Measurements from ENCODE around the gene SNRPA.
A peak's percentile ranks its signal among the peaks of the same experiment; 100 is the strongest.
"Not testable (repeated sequence)": the region's sequence is repeated elsewhere in the genome, so short reads cannot be mapped to it uniquely, and the experiment has no call there.

SNRPA gene

GRCh38 chr19:40777645-40777936 is 26.6 kb downstream of the SNRPA start:
- DNase-seq (ENCODE audit: low read depth), result no peak

DNA sequence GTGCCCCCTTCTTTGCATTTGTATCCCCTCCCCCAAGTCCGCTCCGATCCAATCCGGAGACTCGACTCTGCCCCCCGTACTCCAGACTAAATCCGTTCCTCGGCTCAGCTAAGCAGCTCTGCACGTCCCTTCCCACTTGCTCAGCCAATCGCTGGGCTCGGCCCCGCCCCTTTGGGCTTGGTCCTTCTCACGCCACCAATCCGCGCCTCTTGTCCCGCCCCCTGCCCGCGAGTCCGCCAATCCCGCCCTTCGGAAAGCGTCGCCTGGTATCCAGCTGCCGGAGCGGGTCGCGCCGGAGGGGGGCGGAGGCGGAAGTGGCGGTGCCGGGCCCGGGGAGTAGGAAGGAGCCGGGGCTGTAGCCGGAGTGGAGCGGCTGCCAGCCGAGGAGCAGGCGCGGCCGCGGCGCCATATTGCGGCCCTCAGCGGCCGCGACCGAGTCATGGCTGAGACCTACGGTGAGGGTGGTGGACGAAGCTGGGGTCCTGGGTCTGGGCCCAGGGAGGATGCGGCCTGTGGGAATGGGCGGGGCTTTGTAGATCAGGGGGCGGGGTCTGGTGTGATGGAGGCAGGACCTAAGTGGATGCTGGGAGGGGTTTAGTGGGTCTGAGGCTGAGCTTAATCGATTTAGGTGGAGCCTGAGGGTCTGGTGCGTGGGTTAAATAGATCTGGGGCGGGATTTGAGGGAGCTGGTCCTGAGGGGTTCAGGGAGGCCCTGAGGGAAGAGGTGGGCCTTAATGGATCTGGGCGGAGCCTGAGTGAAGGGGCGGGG is 27.1 kb downstream of the SNRPA start, which contains the start of gene RAB4B:
TSS of gene RAB4B (plus strand) at position 311 of the 769 bp plus-strand sequence. CDS start at position 440, 129 bp downstream.
- DNase-seq (ENCODE audit: low read depth), result peak; percentile 100

DNA sequence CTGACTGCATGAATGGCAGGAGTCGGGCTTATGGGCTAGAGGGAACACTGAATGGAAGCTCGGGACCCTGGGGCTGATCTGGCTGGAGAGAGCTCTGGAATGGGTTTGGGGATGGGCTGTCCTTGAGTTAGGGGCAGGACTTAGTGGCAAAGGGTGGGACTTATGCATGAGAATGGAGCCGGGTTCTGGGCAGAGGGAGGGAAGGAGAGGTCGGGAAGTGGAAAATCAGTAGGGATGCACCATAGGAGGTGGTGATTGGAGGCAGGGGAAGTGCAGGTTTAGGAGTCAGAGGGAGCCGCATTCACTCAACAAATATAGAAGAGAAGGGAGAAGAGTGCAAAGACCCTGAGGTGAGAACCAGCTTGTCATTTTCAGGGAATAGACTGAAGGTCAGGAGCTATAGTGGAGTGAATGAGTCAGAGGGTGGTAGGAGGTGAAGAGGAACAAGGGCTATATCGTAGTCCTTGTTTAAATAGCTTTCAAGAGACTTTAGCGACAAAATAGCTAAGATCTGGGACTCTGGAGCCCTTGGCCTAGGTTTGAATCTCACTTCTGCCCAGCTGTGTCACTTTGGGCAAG is 27.8 kb downstream of the SNRPA start:
- no peak for DNase-seq (ENCODE audit: low read depth)

DNA sequence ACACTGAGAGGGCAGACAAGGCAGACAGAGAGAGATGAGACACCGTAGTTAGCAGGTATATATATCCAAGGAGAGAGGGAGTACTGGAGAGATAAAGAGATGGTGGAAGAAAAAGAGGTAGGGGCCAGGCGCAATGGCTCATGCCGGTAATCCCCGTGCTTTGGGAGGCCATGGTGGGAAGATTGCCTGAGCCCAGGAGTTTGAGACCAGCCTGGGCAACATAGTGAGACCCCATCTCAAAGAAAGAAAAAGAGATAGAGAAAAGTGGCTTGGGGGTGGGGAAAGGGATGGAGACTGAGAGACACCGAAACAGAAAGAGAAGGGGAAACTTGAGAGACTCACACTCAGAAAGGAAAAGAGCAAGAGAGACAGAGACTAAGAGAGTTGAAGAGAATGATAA is 29.6 kb downstream of the SNRPA start:
- no peak for DNase-seq (ENCODE audit: low read depth)

GRCh38 chr19:40781140-40781539 is 30.1 kb downstream of the SNRPA start:
- DNase-seq (ENCODE audit: low read depth), result no peak

GRCh38 chr19:40783711-40784110 is 32.7 kb downstream of the SNRPA start:
- DNase-seq (ENCODE audit: low read depth), result no peak

DNA sequence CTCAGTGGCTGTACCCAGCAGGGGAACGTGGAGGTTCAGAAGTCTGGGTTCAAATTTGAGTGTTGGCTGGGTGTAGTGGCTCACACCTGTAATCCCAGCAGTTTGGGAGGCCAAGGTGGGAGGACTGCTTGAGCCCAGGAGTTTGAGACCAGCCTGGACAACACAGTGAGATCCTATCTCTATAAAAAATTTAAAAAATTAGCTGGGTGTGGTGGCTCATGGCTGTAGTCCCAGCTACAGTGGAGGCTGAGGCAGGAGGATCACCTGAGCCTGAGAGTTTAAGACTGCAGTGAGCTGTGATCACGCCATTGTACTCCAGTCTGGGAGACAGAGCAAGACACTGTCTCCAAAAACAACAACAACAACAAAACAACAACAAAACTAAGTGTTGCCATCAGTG is 33.1 kb downstream of the SNRPA start:
- DNase-seq (ENCODE audit: low read depth), result not testable (repeated sequence)

DNA sequence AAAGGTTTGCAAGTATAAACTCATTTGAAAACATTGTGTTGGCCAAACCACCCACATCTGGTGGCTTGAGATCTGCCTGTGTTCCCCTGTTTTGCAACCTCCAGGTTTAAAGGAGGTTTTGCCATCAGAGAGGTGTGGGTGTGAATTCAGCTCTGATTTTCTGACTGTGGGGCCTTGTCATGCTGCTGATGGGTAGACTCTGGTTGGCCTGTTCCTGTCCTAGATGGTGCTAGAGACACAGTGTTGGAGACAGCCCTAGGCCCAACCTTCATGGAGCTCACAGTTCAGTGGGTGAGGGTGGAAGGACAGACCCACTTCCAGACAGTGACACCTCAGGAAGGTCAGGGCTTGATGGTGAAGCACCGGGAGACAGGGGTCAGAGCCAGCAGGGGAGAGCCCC is 34.5 kb downstream of the SNRPA start:
- no peak for DNase-seq (ENCODE audit: low read depth)

GRCh38 chr19:40786060-40787037 is 35.3 kb downstream of the SNRPA start:
- no peak for DNase-seq (ENCODE audit: low read depth)

- DNase-seq (ENCODE audit: low read depth), result no peak
Measured at GRCh38 chr19:40791349-40791748, 40.3 kb downstream of the SNRPA start.

- DNase-seq (ENCODE audit: low read depth), result no peak
Measured at GRCh38 chr19:40791996-40792395, 41.0 kb downstream of the SNRPA start.

DNA sequence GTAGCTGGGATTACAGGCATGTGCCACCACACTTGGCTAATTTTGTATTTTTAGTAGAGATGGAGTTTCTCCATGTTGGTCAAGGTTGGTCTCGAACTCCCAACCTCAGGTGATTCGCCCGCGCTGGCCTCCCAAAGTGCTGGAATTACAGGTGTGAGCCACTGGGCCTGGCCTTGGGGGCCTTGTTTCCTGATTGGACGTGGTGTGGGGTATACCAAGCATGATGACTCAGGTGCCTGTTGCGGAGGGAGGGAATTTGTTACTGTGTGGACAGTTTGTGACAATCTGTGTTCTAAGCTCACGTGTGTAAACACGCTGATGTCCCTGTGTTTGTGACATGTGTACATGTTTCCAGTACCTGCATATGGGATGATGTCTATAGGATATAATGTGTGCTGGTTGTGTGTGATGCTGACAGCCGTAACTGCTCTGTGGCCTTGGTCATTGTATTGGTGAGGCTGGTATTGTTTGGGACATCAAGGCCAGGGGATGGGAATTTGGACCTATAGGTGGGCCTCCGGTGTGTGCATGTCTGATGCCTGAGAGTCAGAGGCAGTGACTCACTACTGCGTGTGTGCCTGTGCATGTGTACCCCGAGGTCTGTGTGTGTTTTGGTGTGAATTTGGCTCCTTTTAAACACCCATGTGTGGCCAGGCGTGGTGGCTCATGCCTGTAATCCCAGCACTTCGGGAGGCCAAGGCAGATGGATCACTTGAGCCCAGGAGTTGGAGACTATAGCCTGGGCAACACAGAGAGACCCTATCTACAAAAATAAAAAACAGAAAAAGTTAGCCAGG is 46.4 kb downstream of the SNRPA start:
- DNase-seq (ENCODE audit: low read depth), result no peak

DNA sequence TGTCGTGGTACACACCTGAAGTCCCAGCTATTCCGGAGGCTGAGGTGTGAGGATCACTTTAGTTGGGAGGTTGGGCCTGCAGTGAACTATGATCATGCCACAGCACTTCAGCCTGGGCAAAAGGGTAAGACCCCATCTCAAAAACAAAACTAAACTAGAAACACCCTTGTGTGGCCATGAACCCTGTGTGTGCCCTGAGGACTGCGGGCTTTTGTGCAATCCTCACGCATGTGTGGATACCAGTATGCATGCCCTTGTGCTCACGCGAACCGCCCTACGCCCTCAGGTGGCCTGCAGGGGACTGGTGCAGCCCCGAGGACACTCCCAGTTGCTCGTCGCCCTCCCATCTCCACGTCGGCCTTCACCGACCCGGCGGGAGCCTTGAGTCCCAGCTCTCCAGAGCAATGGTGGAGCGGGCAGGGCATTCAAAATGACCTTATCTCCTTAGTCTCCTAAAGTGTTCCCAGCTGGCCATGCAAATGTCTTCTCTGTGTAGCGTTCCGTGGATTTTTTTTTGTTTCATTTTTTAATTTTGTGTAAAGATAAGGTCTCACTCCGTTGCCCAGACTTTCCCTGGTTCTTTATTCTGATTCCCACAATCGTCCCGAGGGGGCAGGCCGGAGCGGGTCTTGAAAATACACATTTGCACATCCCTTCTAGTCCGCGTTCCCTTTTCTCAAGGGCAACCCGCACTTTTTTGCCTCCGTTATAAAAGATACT is 47.1 kb downstream of the SNRPA start:
- DNase-seq (ENCODE audit: low read depth), result peak; percentile 55

GRCh38 chr19:40798683-40799557 is 47.9 kb downstream of the SNRPA start, which contains the start of gene EGLN2:
TSS of gene EGLN2 (plus strand) at chr19:40799191. CDS start at chr19:40800573, 1,382 bp downstream.
- DNase-seq (ENCODE audit: low read depth), result peak; percentile 100

DNA sequence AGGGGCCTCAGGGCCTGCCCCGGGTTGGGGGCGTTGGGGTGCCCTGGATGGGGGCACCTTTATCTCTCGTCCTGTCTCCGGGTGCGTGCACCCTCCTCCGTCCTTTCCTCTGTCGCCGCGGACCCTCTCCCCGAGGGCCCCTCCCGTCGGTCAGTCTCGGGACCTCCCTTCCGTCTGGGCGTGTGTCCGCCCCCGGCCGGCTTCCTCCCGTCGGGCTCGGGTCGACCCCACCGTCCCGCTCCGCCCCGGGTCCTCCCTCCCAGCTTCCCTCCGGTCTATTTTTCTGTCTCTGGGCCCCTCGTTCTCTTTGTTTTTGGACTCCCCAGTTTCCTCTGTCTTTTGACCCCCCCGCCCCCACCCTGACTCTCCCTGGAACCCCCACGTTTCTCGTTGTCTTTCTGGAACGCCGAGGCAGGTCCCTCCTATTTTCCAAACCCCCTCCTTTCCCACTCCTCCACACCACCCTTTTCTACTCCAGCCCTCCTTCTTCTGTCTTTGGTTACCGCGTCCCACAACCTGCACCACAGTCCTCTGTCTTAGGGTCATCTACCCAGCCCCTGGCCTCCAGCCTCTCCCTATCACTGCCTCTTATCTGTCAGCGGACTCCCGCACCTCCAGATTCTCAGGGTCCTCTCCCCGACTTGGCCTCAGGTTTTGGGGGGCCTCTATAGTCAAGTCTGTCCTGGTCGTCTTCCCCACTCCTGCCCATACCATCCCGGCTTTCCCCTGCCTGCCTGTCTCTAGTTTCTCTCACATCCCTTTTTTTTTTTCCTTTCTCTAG is 48.7 kb downstream of the SNRPA start:
- DNase-seq (ENCODE audit: low read depth), result no peak

DNA sequence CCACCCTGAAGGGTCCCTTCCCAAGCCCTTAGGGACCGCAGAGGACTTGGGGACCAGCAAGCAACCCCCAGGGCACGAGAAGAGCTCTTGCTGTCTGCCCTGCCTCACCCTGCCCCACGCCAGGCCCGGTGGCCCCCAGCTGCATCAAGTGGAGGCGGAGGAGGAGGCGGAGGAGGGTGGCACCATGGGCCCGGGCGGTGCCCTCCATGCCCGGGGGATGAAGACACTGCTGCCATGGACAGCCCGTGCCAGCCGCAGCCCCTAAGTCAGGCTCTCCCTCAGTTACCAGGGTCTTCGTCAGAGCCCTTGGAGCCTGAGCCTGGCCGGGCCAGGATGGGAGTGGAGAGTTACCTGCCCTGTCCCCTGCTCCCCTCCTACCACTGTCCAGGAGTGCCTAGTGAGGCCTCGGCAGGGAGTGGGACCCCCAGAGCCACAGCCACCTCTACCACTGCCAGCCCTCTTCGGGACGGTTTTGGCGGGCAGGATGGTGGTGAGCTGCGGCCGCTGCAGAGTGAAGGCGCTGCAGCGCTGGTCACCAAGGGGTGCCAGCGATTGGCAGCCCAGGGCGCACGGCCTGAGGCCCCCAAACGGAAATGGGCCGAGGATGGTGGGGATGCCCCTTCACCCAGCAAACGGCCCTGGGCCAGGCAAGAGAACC is 49.5 kb downstream of the SNRPA start:
- DNase-seq (ENCODE audit: low read depth), result no peak

GRCh38 chr19:40800997-40801377 is 50.0 kb downstream of the SNRPA start:
- no peak for DNase-seq (ENCODE audit: low read depth)

DNA sequence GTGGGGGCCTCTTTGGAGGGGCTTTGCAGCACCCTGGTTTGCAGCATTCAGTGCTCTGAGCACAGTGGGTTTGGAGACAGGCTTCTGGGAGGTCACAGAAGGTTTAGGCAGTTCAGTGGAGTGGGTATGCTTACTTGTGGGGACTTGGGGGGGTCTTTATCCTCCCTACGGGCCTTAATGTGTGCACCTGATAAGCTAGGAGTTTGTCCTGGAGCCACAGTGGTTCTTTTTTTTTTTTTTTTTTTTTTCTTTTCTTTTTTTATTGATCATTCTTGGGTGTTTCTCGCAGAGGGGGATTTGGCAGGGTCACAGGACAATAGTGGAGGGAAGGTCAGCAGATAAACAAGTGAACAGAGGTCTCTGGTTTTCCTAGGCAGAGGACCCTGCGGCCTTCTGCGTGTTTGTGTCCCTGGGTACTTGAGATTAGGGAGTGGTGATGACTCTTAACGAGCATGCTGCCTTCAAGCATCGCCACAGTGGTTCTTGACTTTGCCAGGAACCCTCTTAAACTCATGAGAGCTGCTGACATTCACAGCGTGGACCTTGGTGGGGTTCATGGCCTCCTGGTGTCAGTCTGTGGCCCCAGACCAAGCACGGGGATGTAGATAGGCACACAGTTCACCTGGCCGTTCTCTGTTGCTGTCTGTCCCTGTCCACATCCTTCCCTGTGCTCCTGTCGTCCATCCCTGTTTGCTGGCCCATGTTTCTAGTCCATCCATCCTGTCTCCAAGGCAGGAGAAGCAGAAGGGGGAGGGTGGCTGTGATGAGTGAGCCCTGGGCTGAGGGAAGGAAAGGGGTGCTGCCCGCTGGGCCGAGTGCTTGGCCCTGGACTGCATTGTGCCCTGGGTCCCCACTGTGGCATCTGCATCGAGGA is 50.7 kb downstream of the SNRPA start:
- no peak for DNase-seq (ENCODE audit: low read depth)

Data from activated T-helper 1 cell treated with Interleukin-2 at 50 U/mL for 16 hours (primary cell).